Activated CD4-positive, alpha-beta T cell treated with anti-CD3 and anti-CD28 coated beads, Interleukin-10, Interleukin-2, amounts not matched to agents 100 ng/mL and 50 ng/mL, durations not matched to agents 16 hours and 8 hours (primary cell): ENCODE measurements around the gene EGFL7.
A peak's percentile ranks its signal among the peaks of the same experiment; 100 is the strongest.

Experiments used
- DNase-seq: peaks from one replicate; pipeline ENCODE4 v3.0.0-alpha.2; 2020

The EGFL7 gene

GRCh38 chr9:136673975-136674785 lies 11.5 kb downstream of the EGFL7 start:
- DNase-seq: no peak

GRCh38 chr9:136674786-136675349 lies 12.2 kb downstream of the EGFL7 start:
- no peak for DNase-seq

GRCh38 chr9:136675477-136676296 lies 13.0 kb downstream of the EGFL7 start:
- no peak for DNase-seq

- no peak for DNase-seq
Observed at GRCh38 chr9:136676297-136676794, 13.6 kb downstream of the EGFL7 start.

GRCh38 chr9:136676920-136677686 lies 14.4 kb downstream of the EGFL7 start:
- no peak for DNase-seq

GRCh38 chr9:136678034-136678433 lies 15.3 kb downstream of the EGFL7 start:
- DNase-seq: no peak

- DNase-seq: no peak
Observed at GRCh38 chr9:136678624-136679023, 15.9 kb downstream of the EGFL7 start.

GRCh38 chr9:136679431-136679941 lies 16.8 kb downstream of the EGFL7 start:
- no peak for DNase-seq

GRCh38 chr9:136681029-136681428 lies 18.3 kb downstream of the EGFL7 start:
- DNase-seq: no peak

- DNase-seq: no peak
Observed at GRCh38 chr9:136681945-136682699, 19.4 kb downstream of the EGFL7 start.

- DNase-seq: no peak
Observed at GRCh38 chr9:136682710-136683109, 20.0 kb downstream of the EGFL7 start.

- DNase-seq: no peak
Observed at GRCh38 chr9:136683173-136683745, 20.5 kb downstream of the EGFL7 start.

GRCh38 chr9:136683755-136684154 lies 21.0 kb downstream of the EGFL7 start:
- no peak for DNase-seq

GRCh38 chr9:136684339-136684738 lies 21.6 kb downstream of the EGFL7 start:
- DNase-seq: no peak

- no peak for DNase-seq
Observed at GRCh38 chr9:136684799-136685198, 22.1 kb downstream of the EGFL7 start.

- DNase-seq: no peak
Observed at GRCh38 chr9:136685216-136685615, 22.5 kb downstream of the EGFL7 start.

- no peak for DNase-seq
Observed at GRCh38 chr9:136685790-136686533, 23.2 kb downstream of the EGFL7 start.

- DNase-seq: no peak
Observed at GRCh38 chr9:136686534-136686793, 23.7 kb downstream of the EGFL7 start.

- peak; percentile 72 for DNase-seq
Observed at GRCh38 chr9:136686794-136687711, 24.3 kb downstream of the EGFL7 start, which contains the start of gene AGPAT2. TSS of gene AGPAT2 (minus strand) at chr9:136687457. CDS start at chr9:136687357, 100 bp downstream.
